ENCODE data around the gene SMYD2. TPM values are rescaled to one million over a fixed set of nuclear protein-coding genes. Genes with fewer than 3 reads are reported as not detected.

The SMYD2 gene
- total RNA-seq, 2 donors from 2014 or later, result 35.2 to 50.9 TPM

DNA sequence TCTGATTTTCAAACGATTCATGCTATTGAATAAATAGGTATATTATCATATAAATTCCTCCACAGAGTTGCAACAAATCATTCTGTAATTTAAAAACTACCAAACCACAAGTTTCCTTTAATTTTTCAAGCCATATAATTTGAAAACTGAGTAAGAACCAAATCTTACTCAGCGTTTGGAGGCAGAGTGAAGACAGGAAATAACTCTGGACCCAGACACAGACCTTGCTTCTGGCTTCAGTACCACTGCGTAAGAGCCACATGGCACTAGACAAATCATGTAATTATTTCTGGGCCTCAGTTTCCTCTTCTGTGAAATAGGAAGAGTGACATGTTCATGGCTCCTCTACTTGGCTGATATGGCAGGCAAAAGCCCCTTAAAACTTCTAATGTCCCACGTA, 82.4 kb downstream of the SMYD2 start:
- H3K36me3 Mint-ChIP-seq (ENCODE audit: low read depth), result no peaks in the 10 kb centered on the region
- peaks cover 29% of the 10 kb centered on the region for H3K27me3 Mint-ChIP-seq
- no peak overlapping the region for H3K4me3 Mint-ChIP-seq
- no peaks in the 10 kb centered on the region for H3K9me3 Mint-ChIP-seq
- peaks cover 4% of the 10 kb centered on the region for H3K4me1 Mint-ChIP-seq
- no peak for ATAC-seq (replicated peaks)
- no peak overlapping the region for H3K27ac Mint-ChIP-seq

DNA sequence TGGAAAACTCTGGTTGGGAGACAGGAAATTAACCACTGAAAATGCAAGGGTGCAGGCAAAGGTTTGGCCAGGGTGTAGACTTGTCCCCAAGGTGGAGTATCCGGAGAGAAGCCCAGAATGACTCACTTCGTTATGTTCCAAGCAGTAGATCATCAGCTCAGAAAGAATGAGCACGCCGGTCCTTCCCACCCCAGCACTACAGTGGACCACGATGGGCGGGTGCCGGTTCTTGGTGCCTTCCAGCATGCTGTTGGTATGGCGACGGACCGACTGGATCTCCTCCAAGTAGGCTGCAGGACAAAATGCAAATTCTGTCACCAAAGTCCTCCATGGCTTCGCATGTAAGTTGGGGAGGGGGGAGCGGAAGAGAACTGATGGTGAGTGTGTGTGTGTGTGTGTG, 83.4 kb downstream of the SMYD2 start:
- Mint-ChIP-seq H3K27me3 (peaks cover 33% of the 10 kb centered on the region), H3K4me3 (no peak overlapping the region), H3K9me3 (no peaks in the 10 kb centered on the region), H3K36me3 (ENCODE audit: low read depth) (no peaks in the 10 kb centered on the region), H3K27ac (no peak overlapping the region), H3K4me1 (peaks cover 4% of the 10 kb centered on the region)
- ATAC-seq (replicated peaks), result no peak

DNA sequence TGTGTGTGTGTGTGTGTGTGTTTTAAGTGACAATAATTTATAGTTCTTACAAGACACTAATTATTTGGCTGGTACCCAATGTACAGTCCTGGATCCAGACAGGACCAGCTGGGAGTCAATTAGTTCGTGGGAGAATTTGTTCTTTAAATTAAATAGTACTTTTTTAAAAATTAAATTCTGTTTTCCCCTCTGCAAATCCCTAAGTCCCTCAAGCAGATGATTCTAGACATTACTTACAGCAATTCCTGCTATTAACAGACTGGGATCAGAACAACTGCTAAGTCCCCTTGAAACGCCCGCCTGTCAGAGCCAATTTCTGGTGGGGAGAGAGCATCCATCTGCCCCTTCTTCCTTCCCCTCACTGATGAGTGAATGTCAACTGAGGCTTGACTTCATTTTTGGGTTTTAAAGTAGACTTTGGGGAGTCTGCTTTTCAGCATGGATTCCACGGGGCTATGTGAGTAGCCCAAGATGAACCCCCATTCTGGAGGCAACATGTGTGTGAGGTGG, 83.9 kb downstream of the SMYD2 start:
- peaks cover 4% of the 10 kb centered on the region for H3K4me1 Mint-ChIP-seq
- H3K4me3 Mint-ChIP-seq, result no peak overlapping the region
- ATAC-seq (replicated peaks), result no peak
- H3K27me3 Mint-ChIP-seq, result peaks cover 38% of the 10 kb centered on the region
- no peaks in the 10 kb centered on the region for H3K9me3 Mint-ChIP-seq
- H3K27ac Mint-ChIP-seq, result no peak overlapping the region
- H3K36me3 Mint-ChIP-seq (ENCODE audit: low read depth), result no peaks in the 10 kb centered on the region

DNA sequence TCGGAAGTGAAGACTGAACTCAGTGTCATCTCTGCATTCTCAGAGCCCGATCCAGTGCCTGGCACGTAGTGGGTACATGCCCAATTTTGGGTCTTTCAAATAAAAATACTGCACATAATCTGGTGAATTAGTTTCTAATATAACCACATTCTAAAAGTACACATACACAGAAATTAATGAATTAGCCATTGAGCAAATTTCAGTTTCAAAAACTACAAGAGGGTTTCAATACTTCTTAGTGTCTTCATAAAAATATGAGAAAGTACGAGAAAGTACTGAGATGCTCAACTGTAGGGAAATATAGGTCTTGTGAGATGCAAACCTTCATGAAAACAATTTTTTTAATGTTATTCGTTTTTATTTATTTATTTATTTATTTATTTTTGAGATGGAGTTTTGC, 86.9 kb downstream of the SMYD2 start:
- Mint-ChIP-seq H3K27ac (no peak overlapping the region), H3K4me3 (no peak overlapping the region), H3K36me3 (ENCODE audit: low read depth) (no peaks in the 10 kb centered on the region), H3K4me1 (no peaks in the 10 kb centered on the region), H3K9me3 (no peaks in the 10 kb centered on the region), H3K27me3 (peaks cover 36% of the 10 kb centered on the region)
- ATAC-seq (replicated peaks), result no peak

DNA sequence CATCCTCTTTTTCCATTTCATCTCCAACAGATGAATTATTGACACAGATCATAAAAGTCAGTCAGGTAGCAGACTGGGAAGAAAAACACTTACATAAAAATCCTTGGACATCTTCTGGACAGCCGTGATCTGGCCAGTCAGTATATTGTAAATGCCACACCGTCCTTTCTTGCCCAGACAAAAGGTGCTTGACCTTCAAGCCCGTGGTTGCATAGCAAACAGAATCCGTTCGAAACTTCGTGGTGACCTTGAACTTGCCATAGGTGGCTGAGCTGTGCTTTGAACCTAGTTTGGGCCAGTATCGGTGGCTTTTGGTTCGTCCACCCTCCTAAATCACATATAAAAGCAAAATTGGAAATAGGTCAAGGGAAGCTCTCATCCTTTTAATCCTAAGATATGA, 88.4 kb downstream of the SMYD2 start:
- H3K4me3 Mint-ChIP-seq, result no peak overlapping the region
- peaks cover 27% of the 10 kb centered on the region for H3K27me3 Mint-ChIP-seq
- H3K9me3 Mint-ChIP-seq, result no peaks in the 10 kb centered on the region
- no peak overlapping the region for H3K27ac Mint-ChIP-seq
- no peaks in the 10 kb centered on the region for H3K36me3 Mint-ChIP-seq (ENCODE audit: low read depth)
- no peaks in the 10 kb centered on the region for H3K4me1 Mint-ChIP-seq
- no peak for ATAC-seq (replicated peaks)

DNA sequence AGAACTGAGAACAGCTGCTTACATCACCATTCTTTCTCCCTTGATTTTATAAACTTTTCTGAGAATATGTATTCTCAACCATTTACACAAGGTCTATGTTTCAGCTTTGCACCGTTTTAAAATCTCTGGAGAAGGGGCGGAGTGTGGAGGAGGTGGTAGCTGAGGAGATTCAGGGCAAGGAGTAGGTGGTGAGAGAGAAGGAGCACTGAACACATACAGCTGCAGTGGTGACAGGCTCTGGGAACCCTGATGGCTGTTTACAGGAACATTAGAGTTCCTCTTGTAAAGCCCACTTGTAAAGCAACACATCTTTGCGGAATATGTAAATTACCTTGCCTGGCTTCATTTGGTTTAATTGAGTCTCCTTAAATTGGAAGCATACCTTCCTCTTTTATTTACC, 89.7 kb downstream of the SMYD2 start:
- no peak for ATAC-seq (replicated peaks)
- Mint-ChIP-seq H3K4me1 (no peaks in the 10 kb centered on the region), H3K36me3 (ENCODE audit: low read depth) (no peaks in the 10 kb centered on the region), H3K27ac (no peak overlapping the region), H3K4me3 (no peak overlapping the region), H3K9me3 (no peaks in the 10 kb centered on the region), H3K27me3 (peaks cover 24% of the 10 kb centered on the region)

DNA sequence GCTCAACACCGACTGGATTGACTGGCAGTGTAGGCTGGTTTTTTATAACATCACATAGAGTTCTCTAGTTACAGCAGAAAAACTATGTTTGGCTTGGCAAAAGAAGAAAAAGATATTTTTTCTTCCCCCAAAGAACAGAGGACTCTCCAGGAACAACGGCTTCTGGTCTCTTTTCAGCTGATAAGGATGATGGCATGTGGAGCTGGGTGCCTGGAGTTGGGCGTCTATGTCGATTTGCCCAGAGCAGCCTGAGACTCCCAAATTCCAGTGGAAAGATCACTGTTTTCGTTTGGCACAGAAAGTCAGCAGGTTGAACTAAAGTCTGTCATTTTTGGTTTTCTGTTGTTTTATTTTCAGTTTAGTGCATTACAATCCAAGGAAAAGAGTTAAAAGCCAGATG, 91.1 kb downstream of the SMYD2 start:
- Mint-ChIP-seq H3K4me1 (no peaks in the 10 kb centered on the region), H3K36me3 (ENCODE audit: low read depth) (no peaks in the 10 kb centered on the region), H3K4me3 (no peak overlapping the region), H3K9me3 (no peaks in the 10 kb centered on the region), H3K27ac (no peak overlapping the region), H3K27me3 (peaks cover 20% of the 10 kb centered on the region)
- no peak for ATAC-seq (replicated peaks)

DNA sequence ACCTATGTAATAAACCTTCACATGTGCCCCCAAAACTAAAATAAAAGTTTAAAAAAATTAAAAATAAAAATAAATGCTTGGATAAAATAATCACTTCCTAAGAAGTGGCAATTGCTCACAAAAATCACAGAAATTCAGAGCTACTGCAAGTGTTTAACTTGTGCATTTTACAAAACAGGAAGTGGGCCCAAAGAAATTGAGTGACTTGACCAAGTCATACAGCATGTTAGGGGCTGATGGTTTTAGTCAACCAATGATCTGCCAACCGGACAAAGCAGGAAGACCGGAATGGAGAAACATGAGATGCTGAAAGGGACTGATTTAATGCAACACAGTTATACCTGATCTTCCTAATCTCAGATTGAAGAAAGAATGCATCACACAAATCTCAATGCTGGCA, 96.5 kb downstream of the SMYD2 start:
- no peaks in the 10 kb centered on the region for H3K36me3 Mint-ChIP-seq (ENCODE audit: low read depth)
- no peak overlapping the region for H3K4me3 Mint-ChIP-seq
- H3K9me3 Mint-ChIP-seq, result no peaks in the 10 kb centered on the region
- H3K27me3 Mint-ChIP-seq, result no peaks in the 10 kb centered on the region
- H3K27ac Mint-ChIP-seq, result no peak overlapping the region
- no peaks in the 10 kb centered on the region for H3K4me1 Mint-ChIP-seq
- no peak for ATAC-seq (replicated peaks)

DNA sequence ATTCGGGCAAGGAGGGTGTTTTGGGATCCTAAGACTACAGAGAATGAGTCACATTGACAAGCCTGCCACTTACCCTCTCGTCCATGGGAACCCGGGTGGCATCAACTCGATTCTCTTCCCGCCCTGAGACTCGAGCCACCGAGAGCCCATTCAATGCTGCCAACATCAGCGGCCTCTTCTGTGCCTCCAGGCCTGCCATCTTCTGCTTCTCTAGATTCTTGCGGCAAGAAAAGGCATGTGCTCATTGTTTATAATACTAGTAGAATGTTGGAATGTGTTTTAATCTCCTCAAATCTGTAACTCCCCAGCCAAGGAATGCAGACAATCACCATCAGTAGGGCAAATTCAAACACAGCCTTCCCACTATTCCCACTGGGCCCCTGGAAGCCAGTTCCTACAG, 96.9 kb downstream of the SMYD2 start:
- Mint-ChIP-seq H3K27ac (no peak overlapping the region), H3K9me3 (no peaks in the 10 kb centered on the region), H3K36me3 (ENCODE audit: low read depth) (no peaks in the 10 kb centered on the region), H3K4me1 (no peaks in the 10 kb centered on the region), H3K4me3 (no peak overlapping the region), H3K27me3 (peaks cover 2% of the 10 kb centered on the region)
- ATAC-seq (replicated peaks), result no peak

DNA sequence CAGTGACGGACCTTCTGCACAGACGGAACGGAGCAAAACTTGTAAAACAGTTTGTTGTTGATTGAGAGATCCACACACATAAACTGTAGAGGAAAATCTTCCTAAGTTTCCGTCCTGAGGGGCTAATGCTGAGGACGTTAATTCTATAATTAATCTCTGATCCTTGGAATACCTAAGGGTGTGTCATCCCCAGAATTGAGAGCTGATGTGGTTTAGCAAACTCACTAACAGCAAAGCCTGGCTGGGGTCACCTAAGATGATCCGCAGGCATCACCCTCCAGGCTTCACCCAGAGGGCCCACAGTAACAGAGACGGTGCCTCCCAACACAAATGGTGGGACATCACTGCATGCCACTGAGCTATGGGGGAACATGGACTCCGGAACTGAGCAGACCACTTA, 97.5 kb downstream of the SMYD2 start:
- no peak overlapping the region for H3K4me3 Mint-ChIP-seq
- H3K4me1 Mint-ChIP-seq, result no peaks in the 10 kb centered on the region
- ATAC-seq (replicated peaks), result no peak
- no peaks in the 10 kb centered on the region for H3K9me3 Mint-ChIP-seq
- peaks cover 3% of the 10 kb centered on the region for H3K27me3 Mint-ChIP-seq
- no peaks in the 10 kb centered on the region for H3K36me3 Mint-ChIP-seq (ENCODE audit: low read depth)
- no peak overlapping the region for H3K27ac Mint-ChIP-seq

DNA sequence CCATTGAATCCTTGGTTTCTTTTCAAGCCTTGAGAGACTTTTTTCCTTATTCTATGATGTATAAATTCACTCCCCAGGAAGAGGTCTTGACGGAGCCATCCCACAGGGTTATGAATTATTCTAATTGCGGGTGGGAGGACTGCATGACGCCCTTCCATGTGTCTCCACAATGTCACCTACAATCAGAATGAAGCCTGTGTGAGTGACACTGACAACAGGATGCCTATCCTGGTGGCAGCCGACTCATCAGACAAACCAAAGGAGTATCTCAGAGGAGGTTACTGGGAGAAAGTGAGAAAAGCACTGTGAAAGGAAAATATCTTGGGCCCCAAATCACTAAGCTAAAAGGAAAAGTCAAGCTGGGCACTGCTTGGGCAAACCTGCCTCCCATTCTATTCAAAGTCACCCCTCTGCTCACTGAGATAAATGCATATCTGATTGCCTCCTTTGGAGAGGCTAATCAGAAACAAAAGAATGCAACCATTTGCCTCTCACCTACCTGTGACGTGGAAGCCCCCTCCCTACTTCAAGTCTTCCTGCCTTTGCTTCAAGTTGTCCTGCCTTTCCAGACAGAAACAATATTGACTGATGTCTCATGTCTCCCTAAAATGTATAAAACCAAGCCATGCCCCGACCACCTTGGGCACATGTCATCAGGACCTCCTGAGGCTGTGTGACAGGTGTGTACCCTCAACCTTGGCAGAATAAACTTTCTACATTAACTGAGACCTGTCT, 98.4 kb downstream of the SMYD2 start:
- no peaks in the 10 kb centered on the region for H3K36me3 Mint-ChIP-seq (ENCODE audit: low read depth)
- ATAC-seq (replicated peaks), result no peak

DNA sequence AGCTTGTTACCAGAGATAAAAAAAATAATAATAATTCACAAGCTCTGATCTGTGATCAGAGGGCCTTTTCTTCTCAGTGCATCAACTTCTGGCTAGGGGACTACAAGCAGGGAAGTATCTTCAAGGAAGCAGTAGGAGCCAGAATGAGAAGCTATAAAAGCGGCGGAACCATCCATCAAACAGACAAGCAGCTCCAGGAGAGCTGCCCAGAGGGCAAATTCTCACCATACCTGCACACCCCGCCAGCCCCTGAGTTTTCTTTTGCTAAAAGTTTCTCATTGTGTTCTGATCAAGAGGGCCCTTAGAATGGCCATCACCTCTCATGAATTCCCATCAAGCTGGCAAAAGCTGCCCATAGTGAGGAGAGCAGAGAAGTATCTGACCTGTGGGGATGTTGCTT, 99.4 kb downstream of the SMYD2 start:
- H3K4me1 Mint-ChIP-seq, result no peaks in the 10 kb centered on the region
- peaks cover 3% of the 10 kb centered on the region for H3K27me3 Mint-ChIP-seq
- ATAC-seq (replicated peaks), result no peak
- no peaks in the 10 kb centered on the region for H3K9me3 Mint-ChIP-seq
- no peak overlapping the region for H3K4me3 Mint-ChIP-seq
- H3K36me3 Mint-ChIP-seq (ENCODE audit: low read depth), result no peaks in the 10 kb centered on the region
- H3K27ac Mint-ChIP-seq, result no peak overlapping the region

More for the DNA sequence above, 98.4 kb downstream of the SMYD2 start:
- Mint-ChIP-seq H3K4me1 (no peaks in the 10 kb centered on the region), H3K27ac (no peak overlapping the region), H3K27me3 (peaks cover 3% of the 10 kb centered on the region), H3K9me3 (no peaks in the 10 kb centered on the region), H3K4me3 (no peak overlapping the region)

DNA sequence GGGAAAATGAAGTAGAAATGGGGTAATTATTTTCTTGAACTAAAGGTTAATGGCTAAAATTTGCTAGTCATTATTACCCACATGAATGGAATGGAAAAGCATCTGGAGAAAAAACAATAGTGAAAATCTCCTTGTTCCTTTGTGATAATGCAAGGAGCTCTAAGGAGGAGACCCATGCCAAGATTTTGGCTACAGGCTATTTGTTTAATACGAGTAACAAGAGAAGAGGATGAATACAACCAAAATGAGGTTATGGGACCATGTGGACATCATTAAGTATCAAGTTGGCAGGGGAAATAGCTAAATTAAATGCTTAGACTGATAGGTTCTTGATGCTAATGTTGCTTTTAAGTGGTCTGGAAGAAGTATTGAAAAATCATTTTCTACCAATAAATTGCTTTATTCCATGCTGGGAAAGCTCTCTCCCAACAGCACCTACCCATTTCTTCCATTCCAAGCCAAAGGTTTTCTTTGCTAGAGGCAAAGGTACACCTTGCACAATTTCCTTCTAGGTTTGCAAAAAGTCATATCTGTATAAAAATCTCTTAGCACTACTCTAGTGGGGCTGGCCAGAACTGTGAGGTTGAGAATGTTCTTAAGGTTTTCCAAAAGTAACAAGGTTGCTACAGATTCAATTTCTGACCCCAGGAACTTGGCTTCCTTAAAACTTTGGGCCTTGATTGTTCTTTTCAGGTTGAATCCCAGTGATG, 100.2 kb downstream of the SMYD2 start:
- Mint-ChIP-seq H3K27me3 (peaks cover 3% of the 10 kb centered on the region), H3K4me1 (no peaks in the 10 kb centered on the region), H3K27ac (no peak overlapping the region), H3K36me3 (ENCODE audit: low read depth) (no peaks in the 10 kb centered on the region), H3K4me3 (no peak overlapping the region), H3K9me3 (no peaks in the 10 kb centered on the region)
- ATAC-seq (replicated peaks), result no peak

DNA sequence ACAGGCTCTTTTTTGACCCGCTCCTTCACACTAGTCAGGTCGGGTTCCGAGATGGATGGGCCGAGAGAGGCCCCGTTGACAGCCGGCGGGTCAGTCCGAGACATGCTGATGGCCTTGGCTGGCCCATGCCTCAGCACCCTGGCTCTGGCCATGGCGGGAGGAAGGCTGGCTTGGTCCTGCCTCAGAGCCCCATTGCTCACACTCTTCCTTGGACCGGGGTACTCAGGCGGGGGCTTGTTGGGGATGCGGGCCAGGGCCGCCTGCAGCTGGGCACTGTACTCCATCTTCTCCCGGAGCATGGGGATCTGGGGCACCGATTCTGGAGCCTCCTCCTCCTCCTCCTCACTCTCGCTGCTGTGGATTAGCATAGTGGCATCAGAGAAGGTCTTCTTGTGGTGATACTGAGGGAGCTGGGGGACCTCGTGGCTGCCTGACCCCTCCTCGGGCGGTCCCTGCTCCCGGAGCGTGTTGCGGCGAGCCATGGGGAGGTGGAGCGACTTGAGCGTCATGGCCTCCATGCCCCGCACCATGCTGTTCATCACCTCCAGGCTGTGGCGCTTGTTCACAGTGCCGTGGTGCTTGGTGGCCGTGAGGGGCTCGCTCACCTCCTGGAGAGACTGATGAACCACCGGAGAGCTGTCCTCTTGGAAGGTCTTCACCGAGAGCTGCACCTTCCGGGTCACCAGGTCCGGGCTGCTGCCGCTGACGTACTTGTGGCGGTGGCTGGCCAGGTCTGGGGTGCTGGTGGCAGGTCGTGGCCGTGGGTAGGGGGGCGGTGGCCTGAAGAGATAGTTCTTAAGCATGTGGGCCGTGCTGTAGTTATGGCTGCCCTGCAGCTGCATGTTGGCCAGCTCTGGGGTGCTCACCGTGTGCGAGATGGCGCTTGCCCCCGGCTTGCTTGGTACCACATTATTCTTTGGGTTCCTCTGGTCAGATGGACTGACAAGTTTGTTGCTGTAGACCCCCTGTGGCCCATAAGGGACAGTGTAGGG, 102.7 kb downstream of the SMYD2 start:
- no peak overlapping the region for H3K4me3 Mint-ChIP-seq
- no peaks in the 10 kb centered on the region for H3K4me1 Mint-ChIP-seq
- no peak overlapping the region for H3K27ac Mint-ChIP-seq
- H3K9me3 Mint-ChIP-seq, result no peaks in the 10 kb centered on the region
- H3K36me3 Mint-ChIP-seq (ENCODE audit: low read depth), result no peaks in the 10 kb centered on the region
- H3K27me3 Mint-ChIP-seq, result peaks cover 3% of the 10 kb centered on the region
- no peak for ATAC-seq (replicated peaks)
